ENCODE measurements around the gene KRTAP5-6. TPM values are rescaled to one million over a fixed set of nuclear protein-coding genes. Genes with fewer than 3 reads are reported as not detected.
"Not testable (repeated sequence)": the region's sequence is repeated elsewhere in the genome, so short reads cannot be mapped to it uniquely, and the experiment has no call there.

KRTAP5-6 gene
- total RNA-seq, 5 donors from 2014 or later (not counting 1 experiment from before 2014, with no cell fraction given) = not detected

- H3K4me1 Mint-ChIP-seq = no peaks in the 10 kb centered on the region
- no peaks in the 10 kb centered on the region for H3K9me3 Mint-ChIP-seq
- Histone ChIP-seq H3K4me3 (ENCODE audit: control insufficient read depth in 1 of 2, extremely low read depth in 1 of 2, low read length in 1 of 2) (no peak overlapping the region), H3K4me1 (ENCODE audit: control insufficient read depth in 1 of 2, extremely low read depth in 1 of 2, insufficient read depth in 2 of 2, low read length in 2 of 2) (no peaks in the 10 kb centered on the region), H3K36me3 (ENCODE audit: control insufficient read depth in 2 of 2, extremely low read depth in 1 of 2, insufficient read depth in 1 of 2, low read length in 1 of 2) (no peaks in the 10 kb centered on the region), H3K27ac (ENCODE audit: low read length) (no peak overlapping the region), H3K9me3 (no peaks in the 10 kb centered on the region), H3K27me3 (replicated peaks in 1 of 2; ENCODE audit: control insufficient read depth in 2 of 2, extremely low read depth in 1 of 2, insufficient read depth in 2 of 2, low read length in 1 of 2) (peaks cover 0 to 41% of the 10 kb centered on the region in 2 experiments)
- ChIA-PET POLR2A (no interaction called here), CTCF (interaction anchor here in 1 of 2 donors (1.0 to 1.3 kb wide), 2 partner anchors 22 to 45 kb away, joined by 3 read pairs; no protein-coding TSS in a partner anchor)
- H3K36me3 Mint-ChIP-seq = no peaks in the 10 kb centered on the region
- 84% methylated on average over 14 of the region's 21 CpGs for WGBS (ENCODE audit: insufficient coverage)
- ATAC-seq (replicated peaks in 1 of 4) (no peak), DNase-seq (no peak)
- H3K27ac Mint-ChIP-seq = no peak overlapping the region
- peaks cover 20 to 43% of the 10 kb centered on the region in 2 donors for H3K27me3 Mint-ChIP-seq
- no peak overlapping the region for H3K4me3 Mint-ChIP-seq
Measured at GRCh38 chr11:1674173-1675131, 22.5 kb upstream of the KRTAP5-6 start.

GRCh38 chr11:1675536-1676228 is 21.3 kb upstream of the KRTAP5-6 start:
- Mint-ChIP-seq H3K4me3 (no peak overlapping the region), H3K9me3 (no peaks in the 10 kb centered on the region), H3K27me3 (peaks cover 17 to 44% of the 10 kb centered on the region in 2 donors), H3K27ac (no peak overlapping the region), H3K36me3 (no peaks in the 10 kb centered on the region), H3K4me1 (no peaks in the 10 kb centered on the region)
- Histone ChIP-seq H3K4me3 (ENCODE audit: control insufficient read depth in 1 of 2, extremely low read depth in 1 of 2, low read length in 1 of 2) (no peak overlapping the region), H3K9me3 (no peaks in the 10 kb centered on the region), H3K27me3 (replicated peaks in 1 of 2; ENCODE audit: control insufficient read depth in 2 of 2, extremely low read depth in 1 of 2, insufficient read depth in 2 of 2, low read length in 1 of 2) (peaks cover 0 to 32% of the 10 kb centered on the region in 2 experiments), H3K27ac (ENCODE audit: low read length) (no peak overlapping the region), H3K4me1 (ENCODE audit: control insufficient read depth in 1 of 2, extremely low read depth in 1 of 2, insufficient read depth in 2 of 2, low read length in 2 of 2) (no peaks in the 10 kb centered on the region), H3K36me3 (ENCODE audit: control insufficient read depth in 2 of 2, extremely low read depth in 1 of 2, insufficient read depth in 1 of 2, low read length in 1 of 2) (no peaks in the 10 kb centered on the region)
- ATAC-seq (replicated peaks in 1 of 4) (no peak), DNase-seq (no peak)
- ChIA-PET CTCF (no interaction called here), POLR2A (no interaction called here)
- WGBS (ENCODE audit: insufficient coverage) = 80% methylated on average over 4 of the region's 11 CpGs

GRCh38 chr11:1676229-1676740 is 20.7 kb upstream of the KRTAP5-6 start:
- no peaks in the 10 kb centered on the region for H3K4me1 ChIP-seq (ENCODE audit: control insufficient read depth in 1 of 2, extremely low read depth in 1 of 2, insufficient read depth in 2 of 2, low read length in 2 of 2)
- WGBS (ENCODE audit: insufficient coverage) = no CpG with 5 or more reads among the region's 7 CpGs
- peaks cover 0 to 34% of the 10 kb centered on the region in 2 experiments for H3K27me3 ChIP-seq (replicated peaks in 1 of 2; ENCODE audit: control insufficient read depth in 2 of 2, extremely low read depth in 1 of 2, insufficient read depth in 2 of 2, low read length in 1 of 2)
- no peaks in the 10 kb centered on the region for H3K36me3 ChIP-seq (ENCODE audit: control insufficient read depth in 2 of 2, extremely low read depth in 1 of 2, insufficient read depth in 1 of 2, low read length in 1 of 2)
- no peaks in the 10 kb centered on the region for H3K9me3 Mint-ChIP-seq
- H3K36me3 Mint-ChIP-seq = no peaks in the 10 kb centered on the region
- DNase-seq (no peak), ATAC-seq (replicated peaks in 1 of 4) (no peak)
- CTCF ChIA-PET = no interaction called here
- no peak overlapping the region for H3K27ac Mint-ChIP-seq
- no peaks in the 10 kb centered on the region for H3K4me1 Mint-ChIP-seq
- no peak overlapping the region for H3K4me3 Mint-ChIP-seq
- POLR2A ChIA-PET = no interaction called here
- no peak overlapping the region for H3K27ac ChIP-seq (ENCODE audit: low read length)
- H3K4me3 ChIP-seq (ENCODE audit: control insufficient read depth in 1 of 2, extremely low read depth in 1 of 2, low read length in 1 of 2) = no peak overlapping the region
- H3K9me3 ChIP-seq = no peaks in the 10 kb centered on the region
- peaks cover 17 to 44% of the 10 kb centered on the region in 2 donors for H3K27me3 Mint-ChIP-seq

GRCh38 chr11:1679881-1680280 is 17.1 kb upstream of the KRTAP5-6 start:
- no peak overlapping the region for H3K4me3 Mint-ChIP-seq
- no peak overlapping the region for H3K27ac Mint-ChIP-seq
- H3K4me1 Mint-ChIP-seq = no peaks in the 10 kb centered on the region
- H3K36me3 ChIP-seq (ENCODE audit: control insufficient read depth in 2 of 2, extremely low read depth in 1 of 2, insufficient read depth in 1 of 2, low read length in 1 of 2) = no peaks in the 10 kb centered on the region
- H3K9me3 Mint-ChIP-seq = no peaks in the 10 kb centered on the region
- CTCF ChIA-PET = interaction anchor here in 1 of 2 donors (0.7 to 1.5 kb wide), 3 partner anchors 12 to 27 kb away, joined by 3 to 4 read pairs (median 3); no protein-coding TSS in a partner anchor
- H3K27ac ChIP-seq (ENCODE audit: low read length) = no peak overlapping the region
- H3K9me3 ChIP-seq = no peaks in the 10 kb centered on the region
- 50% methylated on average over 4 of the region's 10 CpGs for WGBS (ENCODE audit: insufficient coverage)
- no peaks in the 10 kb centered on the region for H3K4me1 ChIP-seq (ENCODE audit: control insufficient read depth in 1 of 2, extremely low read depth in 1 of 2, insufficient read depth in 2 of 2, low read length in 2 of 2)
- H3K36me3 Mint-ChIP-seq = no peaks in the 10 kb centered on the region
- ATAC-seq (replicated peaks in 1 of 4) (no peak), DNase-seq (no peak)
- peaks cover 0 to 30% of the 10 kb centered on the region in 2 experiments for H3K27me3 ChIP-seq (replicated peaks in 1 of 2; ENCODE audit: control insufficient read depth in 2 of 2, extremely low read depth in 1 of 2, insufficient read depth in 2 of 2, low read length in 1 of 2)
- no peak overlapping the region for H3K4me3 ChIP-seq (ENCODE audit: control insufficient read depth in 1 of 2, extremely low read depth in 1 of 2, low read length in 1 of 2)
- POLR2A ChIA-PET = no interaction called here
- H3K27me3 Mint-ChIP-seq = peaks cover 20 to 42% of the 10 kb centered on the region in 2 donors

GRCh38 chr11:1682225-1682905 is 14.6 kb upstream of the KRTAP5-6 start:
- POLR2A ChIA-PET = no interaction called here
- H3K4me1 Mint-ChIP-seq = no peaks in the 10 kb centered on the region
- DNase-seq (no peak), ATAC-seq (replicated peaks in 1 of 4) (no peak)
- no peaks in the 10 kb centered on the region for H3K9me3 Mint-ChIP-seq
- CTCF ChIA-PET = interaction anchor here in 1 of 2 donors (1.2 to 1.5 kb wide), 2 partner anchors 12 to 29 kb away, joined by 3 to 4 read pairs; no protein-coding TSS in a partner anchor
- Histone ChIP-seq H3K4me3 (ENCODE audit: control insufficient read depth in 1 of 2, extremely low read depth in 1 of 2, low read length in 1 of 2) (no peak overlapping the region), H3K9me3 (no peaks in the 10 kb centered on the region), H3K4me1 (ENCODE audit: control insufficient read depth in 1 of 2, extremely low read depth in 1 of 2, insufficient read depth in 2 of 2, low read length in 2 of 2) (no peaks in the 10 kb centered on the region), H3K27ac (ENCODE audit: low read length) (no peak overlapping the region), H3K27me3 (replicated peaks in 1 of 2; ENCODE audit: control insufficient read depth in 2 of 2, extremely low read depth in 1 of 2, insufficient read depth in 2 of 2, low read length in 1 of 2) (peaks cover 0 to 33% of the 10 kb centered on the region in 2 experiments), H3K36me3 (ENCODE audit: control insufficient read depth in 2 of 2, extremely low read depth in 1 of 2, insufficient read depth in 1 of 2, low read length in 1 of 2) (no peaks in the 10 kb centered on the region)
- no peaks in the 10 kb centered on the region for H3K36me3 Mint-ChIP-seq
- no peak overlapping the region for H3K4me3 Mint-ChIP-seq
- H3K27me3 Mint-ChIP-seq = peaks cover 7 to 24% of the 10 kb centered on the region in 2 donors
- WGBS (ENCODE audit: insufficient coverage) = 86% methylated on average over 4 of the region's 15 CpGs
- H3K27ac Mint-ChIP-seq = no peak overlapping the region

- H3K4me3 Mint-ChIP-seq; H3K27ac Mint-ChIP-seq; DNase-seq; H3K36me3 Mint-ChIP-seq; H3K4me3 ChIP-seq (ENCODE audit: control insufficient read depth in 1 of 2, extremely low read depth in 1 of 2, low read length in 1 of 2); H3K4me1 Mint-ChIP-seq; H3K4me1 ChIP-seq (ENCODE audit: control insufficient read depth in 1 of 2, extremely low read depth in 1 of 2, insufficient read depth in 2 of 2, low read length in 2 of 2); H3K9me3 Mint-ChIP-seq; H3K27ac ChIP-seq (ENCODE audit: low read length); H3K9me3 ChIP-seq; H3K36me3 ChIP-seq (ENCODE audit: control insufficient read depth in 2 of 2, extremely low read depth in 1 of 2, insufficient read depth in 1 of 2, low read length in 1 of 2); POLR2A ChIA-PET; ATAC-seq (replicated peaks in 1 of 4): not testable (repeated sequence)
- peaks cover 0 to 28% of the 10 kb centered on the region in 2 experiments for H3K27me3 ChIP-seq (replicated peaks in 1 of 2; ENCODE audit: control insufficient read depth in 2 of 2, extremely low read depth in 1 of 2, insufficient read depth in 2 of 2, low read length in 1 of 2)
- WGBS (ENCODE audit: insufficient coverage) = 86% methylated on average over 7 of the region's 19 CpGs
- H3K27me3 Mint-ChIP-seq = peaks cover 3 to 18% of the 10 kb centered on the region in 2 donors
- CTCF ChIA-PET = interaction anchor here in 1 of 2 donors (1.5 kb wide), 1 partner anchor 30 kb away, joined by 3 read pairs; no protein-coding TSS in a partner anchor
Measured at GRCh38 chr11:1683216-1683615, 13.8 kb upstream of the KRTAP5-6 start.

Measured in T-cell (primary cell).